HG03064 (cell line): Measurements from ENCODE around the gene P3H1.
"Not testable (repeated sequence)": the region's sequence is repeated elsewhere in the genome, so short reads cannot be mapped to it uniquely, and the experiment has no call there.

Experiments
- ATAC-seq: cut with Tn5 transposase; IDR thresholded peaks from one replicate; pipeline ENCODE4 v1.9.1; 2021; ENCODE audit warnings: low read depth; ENCODE audit not compliant: unreplicated experiment

The P3H1 gene, protein sequence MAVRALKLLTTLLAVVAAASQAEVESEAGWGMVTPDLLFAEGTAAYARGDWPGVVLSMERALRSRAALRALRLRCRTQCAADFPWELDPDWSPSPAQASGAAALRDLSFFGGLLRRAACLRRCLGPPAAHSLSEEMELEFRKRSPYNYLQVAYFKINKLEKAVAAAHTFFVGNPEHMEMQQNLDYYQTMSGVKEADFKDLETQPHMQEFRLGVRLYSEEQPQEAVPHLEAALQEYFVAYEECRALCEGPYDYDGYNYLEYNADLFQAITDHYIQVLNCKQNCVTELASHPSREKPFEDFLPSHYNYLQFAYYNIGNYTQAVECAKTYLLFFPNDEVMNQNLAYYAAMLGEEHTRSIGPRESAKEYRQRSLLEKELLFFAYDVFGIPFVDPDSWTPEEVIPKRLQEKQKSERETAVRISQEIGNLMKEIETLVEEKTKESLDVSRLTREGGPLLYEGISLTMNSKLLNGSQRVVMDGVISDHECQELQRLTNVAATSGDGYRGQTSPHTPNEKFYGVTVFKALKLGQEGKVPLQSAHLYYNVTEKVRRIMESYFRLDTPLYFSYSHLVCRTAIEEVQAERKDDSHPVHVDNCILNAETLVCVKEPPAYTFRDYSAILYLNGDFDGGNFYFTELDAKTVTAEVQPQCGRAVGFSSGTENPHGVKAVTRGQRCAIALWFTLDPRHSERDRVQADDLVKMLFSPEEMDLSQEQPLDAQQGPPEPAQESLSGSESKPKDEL

DNA sequence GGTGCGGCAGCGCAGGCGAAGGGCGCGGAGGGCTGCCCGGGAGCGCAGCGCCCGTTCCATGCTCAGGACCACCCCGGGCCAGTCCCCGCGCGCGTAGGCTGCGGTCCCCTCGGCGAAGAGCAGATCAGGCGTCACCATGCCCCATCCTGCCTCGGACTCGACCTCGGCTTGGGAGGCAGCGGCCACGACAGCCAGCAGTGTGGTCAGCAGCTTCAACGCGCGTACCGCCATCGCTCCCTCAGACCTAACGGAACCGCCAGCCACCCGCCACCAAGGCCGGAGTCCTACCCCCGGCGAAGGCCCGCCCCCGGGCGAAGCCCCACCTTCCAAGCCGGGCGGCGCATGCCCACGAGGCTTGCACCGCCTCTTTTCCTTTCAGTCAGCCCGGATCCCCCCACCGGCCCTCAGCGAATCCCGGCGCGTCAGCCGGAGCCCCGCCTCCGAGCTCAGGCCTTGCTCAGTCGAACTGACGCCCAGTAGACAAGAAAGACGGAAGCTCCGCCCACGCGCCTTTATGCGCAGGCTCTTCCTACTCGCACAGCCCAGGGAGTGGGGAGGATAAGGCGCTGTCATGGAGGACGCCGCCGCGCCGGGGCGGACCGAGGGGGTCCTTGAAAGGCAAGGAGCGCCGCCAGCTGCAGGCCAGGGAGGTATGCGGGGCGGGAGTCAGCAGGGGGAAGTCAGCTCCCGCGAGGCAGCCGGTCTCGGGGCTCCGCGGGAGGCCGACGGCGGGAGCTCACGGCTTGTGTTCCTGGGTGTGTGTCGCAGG is at the start of gene P3H1, which contains the start of gene C1orf50:
TSS of gene P3H1 (minus strand) at position 288 of the 769 bp plus-strand sequence. CDS start at position 231, 57 bp downstream.
TSS of gene C1orf50 (plus strand) at position 509 of the 769 bp plus-strand sequence. CDS start at position 572, 63 bp downstream.
- ATAC-seq: peak; percentile 88

DNA sequence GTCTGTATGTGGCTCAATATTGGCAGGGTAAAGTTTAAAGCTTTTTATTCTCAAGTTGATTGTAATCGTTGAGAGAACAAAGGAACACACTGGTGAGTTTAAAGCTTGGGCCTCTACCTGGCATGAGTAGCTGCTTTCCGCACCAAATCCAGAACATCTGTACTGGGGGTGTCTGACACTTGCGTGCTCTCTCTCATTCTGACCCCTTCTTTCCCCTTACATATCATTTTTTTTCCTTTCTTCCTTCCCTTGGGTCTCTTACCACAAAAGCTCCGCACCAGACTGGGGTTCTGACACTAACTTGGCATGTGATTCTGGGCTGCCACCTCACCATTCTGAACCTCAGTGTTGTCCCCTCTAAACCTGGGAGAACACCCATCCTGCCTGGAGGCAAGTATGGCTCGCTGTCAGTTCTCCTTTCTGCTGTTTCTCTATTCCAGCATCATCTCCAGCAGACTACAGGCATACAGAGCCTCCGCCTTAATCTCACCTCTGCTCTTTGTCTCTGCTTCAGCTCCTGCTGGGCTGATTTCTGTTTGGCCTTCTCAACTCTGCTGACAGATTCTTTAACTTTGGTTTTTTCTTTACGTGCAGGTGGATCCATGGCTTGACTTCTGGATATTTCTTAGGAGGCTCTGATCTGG is 49.2 kb upstream of the P3H1 start:
- ATAC-seq: peak; percentile 5

DNA sequence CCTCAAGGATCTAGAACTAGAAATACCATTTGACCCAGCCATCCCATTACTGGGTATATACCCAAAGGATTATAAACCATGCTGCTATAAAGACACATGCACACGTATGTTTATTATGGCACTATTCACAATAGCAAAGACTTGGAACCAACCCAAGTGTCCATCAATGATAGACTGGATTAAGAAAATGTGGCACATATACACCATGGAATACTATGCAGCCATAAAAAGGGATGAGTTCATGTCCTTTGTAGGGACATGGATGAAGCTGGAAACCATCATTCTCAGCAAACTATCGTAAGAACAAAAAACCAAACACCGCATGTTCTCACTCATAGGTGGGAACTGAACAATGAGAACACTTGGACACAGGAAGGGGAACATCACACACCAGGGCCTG is 48.0 kb upstream of the P3H1 start:
- ATAC-seq: not testable (repeated sequence)

DNA sequence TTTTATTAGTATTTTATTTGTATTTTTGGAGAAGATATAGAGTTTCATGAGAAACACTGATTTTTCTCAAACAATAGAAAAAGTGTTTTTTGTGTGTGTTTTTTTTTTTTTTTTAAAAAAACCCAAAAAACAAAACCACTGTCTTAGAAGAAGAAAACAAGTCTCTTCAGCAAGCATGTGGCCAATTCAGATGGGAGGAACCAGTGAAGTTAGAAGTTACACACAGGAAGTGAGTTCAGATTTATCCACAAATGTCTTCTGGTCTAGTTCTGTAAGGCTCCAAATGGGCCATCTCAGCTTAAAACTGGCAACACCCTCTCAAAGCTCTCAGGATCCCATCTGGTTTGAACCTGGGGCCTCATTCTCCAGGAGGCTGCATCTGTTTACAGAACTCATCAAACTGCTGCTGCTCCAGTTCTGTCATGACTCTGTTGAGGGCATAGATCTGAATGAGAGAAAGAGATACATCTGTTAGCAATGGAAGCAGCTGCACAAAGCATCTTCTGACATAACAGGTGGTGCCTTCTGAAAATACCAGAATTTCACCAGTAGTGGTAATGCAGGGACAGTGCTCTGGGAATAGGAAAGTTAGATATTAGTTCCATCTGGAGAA is 40.3 kb upstream of the P3H1 start:
- no peak for ATAC-seq

DNA sequence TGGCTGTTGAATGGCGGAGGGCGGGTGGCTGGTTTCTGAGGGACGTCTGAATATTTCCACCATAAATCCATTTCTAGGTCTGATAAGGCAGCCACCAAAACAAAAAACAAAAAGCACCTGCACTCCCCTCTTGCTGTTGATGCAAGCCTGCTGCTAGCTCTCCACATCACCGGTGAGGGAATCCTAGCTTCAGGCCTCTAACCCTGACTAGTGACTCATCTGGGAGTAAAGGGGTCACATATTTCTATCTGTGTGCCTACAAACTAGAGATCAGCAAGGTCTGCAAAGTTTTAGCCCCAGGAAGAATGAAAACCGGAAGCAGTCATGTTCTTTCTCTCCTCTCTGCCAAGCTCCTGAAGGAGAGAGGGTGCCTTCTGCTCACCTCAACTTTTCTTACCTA is 39.8 kb upstream of the P3H1 start:
- no peak for ATAC-seq

DNA sequence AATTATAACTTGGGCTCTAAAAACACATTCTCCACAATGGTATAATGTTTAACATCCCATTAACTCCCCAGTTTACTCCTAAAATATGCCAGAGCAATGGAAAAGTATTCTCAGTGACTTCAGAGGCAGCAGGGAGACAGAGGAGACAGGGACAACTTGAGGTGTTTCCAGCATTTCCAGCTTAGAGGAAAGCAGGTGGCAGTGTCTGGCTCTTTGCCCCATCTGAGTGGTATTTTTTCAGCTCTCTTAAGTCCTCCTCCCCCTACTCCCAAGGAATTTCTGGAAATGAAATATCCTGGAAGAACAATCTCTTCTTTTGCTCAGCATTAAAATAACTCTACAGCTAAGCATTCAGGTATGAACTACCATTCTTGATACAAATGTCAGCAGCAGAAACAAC is 39.3 kb upstream of the P3H1 start:
- no peak for ATAC-seq

DNA sequence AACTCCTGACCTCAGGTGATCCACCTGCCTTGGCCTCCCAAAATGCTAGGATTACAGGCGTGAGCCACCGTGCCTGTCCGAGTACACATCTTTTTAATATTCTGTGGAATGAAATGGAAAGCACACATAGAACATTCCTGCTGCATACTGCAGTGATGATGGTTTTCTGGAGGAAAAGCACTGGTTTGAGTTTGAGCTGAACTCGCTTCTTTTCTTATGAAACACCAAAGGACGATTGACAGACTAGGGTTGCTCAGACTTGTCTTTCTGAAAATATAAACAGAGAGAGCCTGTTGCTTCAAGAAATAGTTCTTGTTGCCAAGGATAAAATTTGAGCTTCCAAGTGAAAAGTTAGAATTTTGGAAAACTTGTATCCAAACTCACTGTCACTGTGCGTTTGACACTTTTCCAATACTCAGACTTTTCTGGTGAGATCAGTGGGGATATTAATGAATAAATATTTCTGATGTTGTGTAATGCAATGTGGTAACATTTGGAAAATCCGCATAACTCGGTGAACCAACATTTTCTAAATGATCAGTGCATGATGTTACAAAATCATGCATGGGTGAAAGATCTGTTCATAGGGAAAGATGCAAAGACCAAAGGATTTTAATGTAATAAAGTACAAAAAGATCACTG is 35.1 kb upstream of the P3H1 start:
- no peak for ATAC-seq

DNA sequence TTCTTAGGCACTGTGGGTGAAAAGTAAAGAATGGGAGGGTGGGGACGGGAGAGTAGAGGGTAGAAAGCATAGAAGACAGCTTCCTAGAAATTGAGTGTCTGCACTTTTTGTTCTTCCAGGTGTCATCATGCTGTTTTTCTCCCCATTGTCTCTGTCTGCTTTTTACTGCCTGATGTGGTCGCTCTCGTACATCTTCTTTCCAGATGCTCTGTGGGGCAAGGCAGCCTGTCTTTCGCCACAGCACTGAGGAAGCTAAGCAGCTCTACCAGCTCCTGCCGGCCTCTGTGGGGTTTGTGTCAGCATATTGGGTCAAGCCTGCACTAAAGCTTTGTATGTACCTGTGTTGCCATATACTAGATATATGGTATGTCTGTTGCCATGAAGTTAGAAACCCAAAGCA is 31.2 kb upstream of the P3H1 start:
- no peak for ATAC-seq

DNA sequence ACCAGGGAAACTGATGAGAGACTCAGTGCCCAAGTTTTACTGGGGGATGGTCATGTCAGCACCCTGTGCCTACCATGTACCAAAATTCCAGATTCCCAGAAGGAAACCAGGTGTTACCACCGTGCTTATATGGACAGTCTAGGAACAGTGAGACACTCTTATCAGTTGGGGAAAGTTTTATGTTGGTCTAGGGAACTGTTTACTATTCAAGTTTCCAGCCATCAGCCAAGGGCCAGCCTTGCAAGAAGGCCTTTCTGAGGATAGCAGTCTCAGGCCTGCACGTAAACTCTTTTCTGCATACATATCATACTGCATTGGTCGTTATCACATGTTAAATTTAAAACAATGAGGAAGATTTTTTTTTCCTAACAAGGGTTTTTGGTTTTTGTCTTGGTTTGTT is 30.6 kb upstream of the P3H1 start:
- no peak for ATAC-seq

DNA sequence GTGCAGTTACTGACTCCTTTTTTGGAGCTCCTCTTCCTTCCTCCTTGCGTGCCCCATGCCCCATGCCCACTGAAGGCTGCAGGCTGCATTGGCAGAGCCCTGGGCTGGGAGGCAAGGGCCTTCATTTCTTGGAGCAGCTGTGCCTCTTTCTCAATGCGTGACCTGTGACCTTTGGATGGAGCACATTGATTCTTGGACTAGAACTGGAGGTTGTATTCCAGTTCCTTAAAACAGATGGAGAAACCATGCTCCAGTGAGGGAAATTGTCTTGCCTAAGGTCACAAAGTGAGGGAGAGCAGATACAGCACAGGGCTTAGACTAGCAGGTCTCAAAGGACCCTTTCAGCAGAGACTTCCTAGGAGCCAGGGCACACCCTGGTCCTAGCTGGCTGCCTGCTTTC is 27.0 kb upstream of the P3H1 start:
- no peak for ATAC-seq

DNA sequence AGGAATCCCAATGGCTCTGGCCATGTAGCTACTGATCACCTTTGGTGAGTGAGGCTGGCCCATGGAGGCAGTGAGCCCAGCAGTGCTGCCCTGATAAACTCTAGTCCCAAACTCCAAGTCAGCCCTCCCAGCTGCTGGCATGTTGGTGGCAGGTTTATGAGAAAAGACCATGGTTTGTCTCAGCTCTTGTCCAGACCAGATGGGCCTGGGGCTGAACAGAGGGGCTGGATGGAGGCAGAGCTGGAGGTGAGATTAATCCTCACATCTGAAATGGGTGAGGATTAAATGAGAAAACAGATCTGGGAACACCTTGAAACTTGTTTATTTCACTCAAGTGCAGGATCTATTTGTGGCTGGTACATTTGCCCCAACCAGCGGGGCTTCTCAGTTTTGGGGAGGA is 21.2 kb upstream of the P3H1 start:
- no peak for ATAC-seq

DNA sequence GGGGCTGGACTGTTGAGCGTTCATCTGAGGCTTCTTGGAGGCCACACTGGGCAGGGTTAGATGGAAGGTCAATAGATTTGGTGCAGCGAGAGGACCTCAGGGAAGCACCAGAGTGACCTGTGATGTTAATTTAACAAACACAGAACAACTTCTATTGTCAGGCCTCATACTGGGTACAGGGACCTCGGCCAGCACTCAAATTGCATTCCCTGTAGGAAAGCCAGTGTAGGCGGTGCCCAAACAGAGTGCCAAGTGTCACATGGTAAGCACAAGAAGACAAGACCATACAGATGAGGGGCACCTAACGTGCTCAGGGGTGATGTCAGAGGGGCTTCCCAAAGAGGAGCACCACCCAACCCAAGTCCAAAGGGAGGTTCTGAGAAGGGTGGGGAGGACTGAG is 19.3 kb upstream of the P3H1 start:
- ATAC-seq: no peak

DNA sequence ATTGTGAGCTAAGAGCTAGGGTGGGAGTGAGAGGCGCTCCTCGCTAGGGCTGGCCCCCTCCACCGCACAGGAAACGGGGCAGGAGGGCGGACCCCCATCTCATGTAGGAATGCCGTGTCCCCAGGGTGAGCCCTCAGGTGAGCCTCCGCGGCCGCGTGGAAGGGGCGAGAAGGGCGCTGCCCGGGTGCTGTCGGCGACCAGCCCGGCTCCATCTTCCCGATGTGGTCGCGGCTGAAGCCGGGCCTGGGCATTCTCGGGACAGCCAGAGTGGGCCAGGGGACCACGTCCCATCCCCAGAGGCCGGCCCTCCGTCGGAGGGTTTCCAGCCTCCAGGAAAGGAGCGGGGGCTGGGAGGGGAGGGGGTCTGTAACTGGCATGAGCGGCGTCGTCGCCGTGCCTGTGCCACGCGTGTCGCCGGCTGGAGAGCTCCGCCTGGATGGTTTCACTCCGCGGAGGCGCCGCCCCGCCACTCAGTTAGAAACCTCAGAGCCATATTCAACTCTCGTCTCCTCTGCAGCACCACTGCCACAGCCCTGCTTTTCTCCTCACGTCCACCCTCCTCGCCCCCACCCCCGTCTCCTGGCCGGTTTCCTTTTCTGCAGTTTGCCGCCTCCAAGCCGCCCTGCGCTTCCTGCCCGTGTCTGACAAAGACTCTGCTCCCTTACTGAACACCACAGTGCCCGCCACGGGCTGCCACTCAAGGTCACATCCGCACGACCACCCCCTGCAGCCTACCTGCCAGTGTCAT is 18.3 kb upstream of the P3H1 start, which contains the start of gene TMEM269:
TSS of gene TMEM269 (plus strand) at position 46 of the 748 bp plus-strand sequence. CDS start 4,903 bp downstream, outside the sequence.
- ATAC-seq: no peak

DNA sequence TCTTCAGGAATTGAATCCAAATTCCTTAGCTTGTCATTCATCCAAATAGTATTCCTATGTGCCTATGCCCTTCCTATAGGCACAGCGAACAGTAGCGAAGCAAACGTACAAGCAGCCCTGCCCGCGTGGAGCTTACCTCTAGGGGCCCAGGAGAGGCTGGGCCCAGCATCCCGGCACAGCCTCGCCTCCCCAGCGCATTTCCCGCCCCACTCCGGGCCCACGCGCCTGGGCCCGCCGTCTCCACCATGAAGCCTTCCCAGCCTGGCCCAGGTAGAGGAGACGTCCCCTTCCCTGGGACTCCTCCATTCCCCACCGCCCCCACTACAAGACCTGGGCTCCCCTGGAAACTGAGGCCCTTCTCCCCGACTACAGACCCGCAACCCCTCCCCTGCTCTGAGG is 17.7 kb upstream of the P3H1 start:
- no peak for ATAC-seq

DNA sequence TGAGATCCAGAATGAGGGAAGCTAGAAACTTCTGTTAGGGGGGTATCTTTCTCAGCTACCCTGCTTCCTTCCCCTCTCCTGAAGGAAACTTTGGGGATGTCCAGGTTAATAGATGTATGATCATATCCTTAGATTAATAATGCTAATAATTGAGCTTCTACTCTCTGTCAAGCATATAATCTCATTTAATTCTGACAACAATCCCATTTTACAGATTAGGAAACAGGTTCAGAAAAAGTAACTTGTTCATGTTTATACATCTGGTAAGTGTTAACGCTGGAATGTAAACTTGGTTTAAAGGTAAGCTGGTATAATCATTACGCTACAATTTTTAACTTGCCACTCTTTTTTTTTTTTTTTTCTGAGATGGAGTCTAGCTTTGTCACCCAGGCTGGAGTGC is 16.3 kb upstream of the P3H1 start:
- no peak for ATAC-seq

DNA sequence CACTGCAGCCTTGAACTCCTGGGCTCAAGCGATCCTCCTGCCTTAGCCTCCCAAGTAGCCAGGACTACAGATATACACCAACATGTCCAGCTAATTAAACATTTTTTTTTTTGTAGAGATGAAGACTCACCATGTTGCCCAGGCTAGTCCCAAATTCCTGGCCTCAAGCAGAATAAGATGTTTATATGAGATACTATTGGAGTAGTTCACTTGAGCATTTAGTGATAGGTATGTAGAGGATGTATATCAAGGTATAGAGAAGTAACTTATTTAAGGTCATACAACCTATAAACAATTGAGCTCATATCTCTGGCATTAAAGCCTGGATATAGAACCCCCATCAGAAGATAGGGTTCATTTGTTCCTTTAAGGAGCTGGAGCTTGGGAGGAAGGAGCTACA is 13.3 kb upstream of the P3H1 start:
- ATAC-seq: no peak

DNA sequence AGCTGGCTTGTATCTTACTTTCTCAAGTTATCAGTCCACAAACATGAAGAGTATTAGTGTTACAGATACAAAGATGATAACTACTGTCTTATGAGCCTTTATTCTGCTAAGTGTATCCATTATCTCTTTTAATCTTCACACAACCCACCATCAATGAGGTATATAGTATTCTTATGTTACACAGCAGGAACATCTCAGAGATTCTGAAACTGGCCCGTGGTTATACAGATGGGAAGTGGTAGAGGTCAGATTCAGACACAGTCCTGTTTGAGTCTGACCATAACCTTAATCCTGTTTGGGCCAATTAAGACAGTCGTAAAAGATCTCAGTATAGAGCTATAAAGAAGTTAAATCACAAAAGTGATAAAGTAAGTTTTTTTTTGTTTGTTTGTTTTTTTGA is 12.9 kb upstream of the P3H1 start:
- ATAC-seq: no peak

DNA sequence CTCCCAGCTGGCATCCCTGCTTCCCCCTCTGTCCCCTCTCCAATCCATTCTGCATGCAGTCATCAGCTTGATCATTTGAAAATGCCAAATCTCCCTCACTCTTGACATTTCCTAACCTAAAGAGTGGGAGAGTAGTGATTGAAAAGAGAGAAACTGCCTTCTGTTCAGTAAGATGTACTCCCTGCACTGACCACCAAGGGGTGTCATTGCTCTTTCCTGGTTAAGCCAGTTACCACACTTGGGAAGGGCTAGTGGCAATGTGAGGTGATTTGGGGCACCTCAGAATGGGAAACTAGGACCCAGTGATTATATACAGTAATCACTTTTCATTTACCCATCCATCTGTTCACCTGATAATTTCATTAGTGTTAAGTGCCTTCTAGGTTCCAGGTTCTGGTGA is 11.0 kb upstream of the P3H1 start:
- ATAC-seq: no peak

DNA sequence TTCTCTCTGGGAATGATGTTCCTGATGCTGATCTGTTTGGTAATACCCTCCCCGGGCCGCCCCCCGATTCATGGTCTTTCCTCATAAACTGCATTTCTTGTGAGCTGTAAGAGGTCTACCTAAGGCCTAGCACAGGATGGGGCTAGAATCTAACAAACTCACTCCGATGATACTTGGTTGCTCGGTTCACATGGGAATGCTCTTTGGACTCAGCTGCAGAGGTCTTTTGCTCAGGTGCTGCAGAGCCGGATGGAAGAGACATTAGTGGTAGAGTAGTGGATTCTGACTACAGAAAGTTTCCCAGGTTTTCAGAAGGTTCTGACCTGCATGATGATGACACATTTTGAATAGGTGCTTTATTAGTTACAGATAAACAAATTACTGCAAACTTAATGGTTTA is 9.7 kb upstream of the P3H1 start:
- ATAC-seq: no peak
